Left lung (tissue), 10 donors: Measurements from ENCODE around the gene TMEM63B. TPM values are rescaled to one million over a fixed set of nuclear protein-coding genes. Genes with fewer than 3 reads are reported as not detected.
"Not testable (repeated sequence)": the region's sequence is repeated elsewhere in the genome, so short reads cannot be mapped to it uniquely, and the experiment has no call there.

ENCODE experiments used
- ATAC-seq: fragments of 200-7000 bp; cut with Tn5 transposase; one replicate; pipeline ENCODE4 v1.9.1; 2020; ENCODE audit warnings: moderate library complexity
- DNase-seq, 4 donors: peaks; one replicate each; pipeline ENCODE4 v3.0.0-alpha.2; 2013 to 2020
- H3K27ac ChIP-seq, 2 donors: fragments of 200-600 bp; sonication (generic) in 1 of 2; one replicate each; pipeline versions ENCODE4 v1.5.0 to v1.8.0; 2020 to 2021
- H3K27me3 ChIP-seq, 2 donors: fragments of 200-600 bp; sonication (generic) in 1 of 2; one replicate each; pipeline versions ENCODE4 v1.5.0 to v1.8.0; 2020 to 2021
- H3K36me3 ChIP-seq, 2 donors: fragments of 200-600 bp; sonication (generic) in 1 of 2; one replicate each; pipeline versions ENCODE4 v1.5.0 to v1.8.0; 2020 to 2021
- H3K4me1 ChIP-seq, 2 donors: fragments of 200-600 bp; one replicate each; pipeline ENCODE4 v1.8.0; 2021
- H3K4me3 ChIP-seq, 2 donors: fragments of 200-600 bp; sonication (generic) in 1 of 2; one replicate each; pipeline versions ENCODE4 v1.5.0 to v1.8.0; 2020 to 2021; ENCODE audit warnings: mild to moderate bottlenecking in 1 of 2
- H3K9me3 ChIP-seq, 2 donors: fragments of 200-600 bp; sonication (generic) in 1 of 2; one replicate each; pipeline versions ENCODE4 v1.5.0 to v1.8.0; 2020 to 2021
- intact Hi-C, 2 donors: fragments of 100-400 bp; cut with DNase I; formaldehyde crosslinking; loops; one replicate each; pipeline versions ENCODE4 v1.11.2 to v1.14.2; 2022
- polyA plus RNA-seq, 6 donors: library from polyadenylated mRNA; unstranded; fragments of 120-200 nt; gene quantifications; one replicate each; pipeline ENCODE4 v1.2.1, GENCODE V29; 2013; ENCODE audit not compliant: insufficient read length in 6 of 6
- total RNA-seq, 2 donors: library from RNA; stranded (reverse); fragmentation: NEBNext Ultra II Directional; extraction: Animal tissue kit (Norgen Biotek cat#: 25700); gene quantifications; one replicate each; pipeline ENCODE4 v1.2.1, GENCODE V29; 2021
- TF ChIP-seq, protein P1 (sequence below), 2 donors: fragments of 200-600 bp; sonication (generic) in 1 of 2; IDR thresholded peaks; one replicate each; pipeline versions ENCODE4 v1.5.0 to v1.8.0; 2021; ENCODE audit warnings: antibody characterized with exemption in 2 of 2
- donor health status: DM: no; HTN: yes; CAD: no.
- donor health status: DM: no; HTN: no; CAD: no.

The TMEM63B gene
- total and polyA plus RNA-seq, 8 donors: 29.8 to 186 (median 33.8) TPM

- Histone ChIP-seq H3K4me1 (no peaks in the 10 kb centered on the region), H3K27ac (no peak overlapping the region), H3K27me3 (no peaks in the 10 kb centered on the region), H3K9me3 (no peaks in the 10 kb centered on the region), H3K4me3 (no peak overlapping the region), H3K36me3 (peaks cover 0 to 10% of the 10 kb centered on the region in 2 donors)
- no peak for DNase-seq
- intact Hi-C loops: no loop called here
- TF ChIP-seq, protein P1, sequence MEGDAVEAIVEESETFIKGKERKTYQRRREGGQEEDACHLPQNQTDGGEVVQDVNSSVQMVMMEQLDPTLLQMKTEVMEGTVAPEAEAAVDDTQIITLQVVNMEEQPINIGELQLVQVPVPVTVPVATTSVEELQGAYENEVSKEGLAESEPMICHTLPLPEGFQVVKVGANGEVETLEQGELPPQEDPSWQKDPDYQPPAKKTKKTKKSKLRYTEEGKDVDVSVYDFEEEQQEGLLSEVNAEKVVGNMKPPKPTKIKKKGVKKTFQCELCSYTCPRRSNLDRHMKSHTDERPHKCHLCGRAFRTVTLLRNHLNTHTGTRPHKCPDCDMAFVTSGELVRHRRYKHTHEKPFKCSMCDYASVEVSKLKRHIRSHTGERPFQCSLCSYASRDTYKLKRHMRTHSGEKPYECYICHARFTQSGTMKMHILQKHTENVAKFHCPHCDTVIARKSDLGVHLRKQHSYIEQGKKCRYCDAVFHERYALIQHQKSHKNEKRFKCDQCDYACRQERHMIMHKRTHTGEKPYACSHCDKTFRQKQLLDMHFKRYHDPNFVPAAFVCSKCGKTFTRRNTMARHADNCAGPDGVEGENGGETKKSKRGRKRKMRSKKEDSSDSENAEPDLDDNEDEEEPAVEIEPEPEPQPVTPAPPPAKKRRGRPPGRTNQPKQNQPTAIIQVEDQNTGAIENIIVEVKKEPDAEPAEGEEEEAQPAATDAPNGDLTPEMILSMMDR (IDR thresholded peaks at IDR 0.05): no peak
- no peak for ATAC-seq
Measured at GRCh38 chr6:44091981-44092884, 35.1 kb upstream of the TMEM63B start.

- intact Hi-C loops: no loop called here
- TF ChIP-seq, protein P1 (IDR thresholded peaks at IDR 0.05): no peak
Measured at GRCh38 chr6:44093066-44093465, 34.3 kb upstream of the TMEM63B start.

DNA sequence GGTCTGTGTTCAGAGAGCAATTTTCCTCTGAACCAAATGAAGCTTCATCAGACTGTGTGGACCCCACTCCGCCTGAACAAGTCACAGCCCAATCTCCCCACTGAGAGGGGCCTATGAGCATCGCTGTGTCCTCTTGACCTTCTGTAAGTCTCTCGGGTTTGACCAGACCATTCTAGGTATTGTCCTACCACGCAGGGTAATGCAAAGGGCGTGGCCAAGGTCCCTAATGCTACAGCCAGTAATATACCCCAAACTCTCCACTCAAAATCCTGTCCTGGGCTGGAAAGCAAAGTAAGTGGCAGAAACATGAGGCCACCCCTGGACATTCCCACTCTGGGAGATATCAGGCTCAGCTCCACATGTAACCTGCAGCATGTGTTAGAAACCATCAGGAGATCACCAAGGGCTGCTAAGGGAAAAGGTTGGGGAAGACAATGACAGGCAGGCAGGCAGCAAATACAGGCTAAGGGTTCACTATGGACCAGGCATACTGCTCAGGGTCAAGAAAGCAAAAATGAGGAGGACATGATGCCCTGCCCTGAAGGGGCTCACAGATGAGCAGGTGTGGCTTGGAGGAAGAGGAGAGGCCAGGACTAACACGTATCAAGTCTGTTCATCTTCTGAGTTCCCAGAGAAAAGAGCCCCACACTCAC is 33.5 kb upstream of the TMEM63B start:
- intact Hi-C loops: no loop called here

More at GRCh38 chr6:44093066-44093465, 34.3 kb upstream of the TMEM63B start:
- H3K27me3 ChIP-seq: no peaks in the 10 kb centered on the region
- H3K36me3 ChIP-seq: peaks cover 0 to 10% of the 10 kb centered on the region in 2 donors
- H3K9me3 ChIP-seq: no peaks in the 10 kb centered on the region
- H3K4me3 ChIP-seq: no peak overlapping the region
- ATAC-seq (no peak), DNase-seq (no peak)
- H3K4me1 ChIP-seq: no peaks in the 10 kb centered on the region
- no peak overlapping the region for H3K27ac ChIP-seq

DNA sequence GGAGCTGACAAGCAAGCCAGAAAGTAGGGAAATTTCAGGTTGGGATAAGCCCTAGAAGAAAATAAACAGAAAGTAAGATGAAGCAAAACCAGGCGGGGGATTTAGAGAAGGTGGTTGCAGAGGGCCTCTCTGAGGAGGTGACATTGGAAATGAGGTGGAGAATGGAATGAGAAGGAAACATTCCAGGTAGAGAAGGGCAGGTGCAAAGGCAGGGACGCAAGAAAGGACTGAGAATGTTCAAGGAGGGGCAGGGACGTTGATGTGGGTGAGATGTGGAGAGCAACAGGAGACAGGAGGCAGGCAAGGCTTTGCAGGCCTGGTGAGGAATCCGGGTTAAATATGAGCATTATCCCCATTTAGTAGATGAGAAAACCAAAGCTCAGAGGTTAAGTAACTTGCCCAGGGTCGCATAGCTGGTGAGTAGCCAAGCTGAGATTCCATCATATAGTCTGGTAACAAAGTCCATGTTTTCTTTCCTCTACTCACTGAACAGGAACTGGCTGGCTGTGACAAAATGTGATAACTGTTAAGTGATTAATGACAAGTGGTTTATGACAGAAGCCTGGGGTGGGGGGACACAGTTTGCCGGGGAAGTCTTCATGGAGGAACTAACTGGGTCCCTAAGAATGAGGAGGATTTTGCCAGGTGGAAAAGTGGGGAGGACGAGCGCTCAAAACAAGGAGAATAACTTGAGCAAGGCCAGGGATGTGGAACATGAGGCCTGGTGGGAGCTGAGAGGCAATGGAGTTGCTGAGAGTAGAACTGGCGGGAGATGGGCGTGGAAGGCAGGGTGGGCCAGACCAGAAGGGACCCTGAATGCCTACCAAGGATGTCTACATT is 32.7 kb upstream of the TMEM63B start:
- Histone ChIP-seq H3K27ac (no peak overlapping the region), H3K27me3 (no peaks in the 10 kb centered on the region), H3K4me1 (no peaks in the 10 kb centered on the region)

More for the DNA sequence above, 33.5 kb upstream of the TMEM63B start:
- no peaks in the 10 kb centered on the region for H3K9me3 ChIP-seq
- no peaks in the 10 kb centered on the region for H3K4me1 ChIP-seq
- H3K27me3 ChIP-seq: no peaks in the 10 kb centered on the region
- no peak overlapping the region for H3K27ac ChIP-seq
- H3K4me3 ChIP-seq: no peak overlapping the region
- DNase-seq (no peak), ATAC-seq (no peak)
- H3K36me3 ChIP-seq: peaks cover 0 to 8% of the 10 kb centered on the region in 2 donors
- TF ChIP-seq, protein P1 (IDR thresholded peaks at IDR 0.05): no peak

DNA sequence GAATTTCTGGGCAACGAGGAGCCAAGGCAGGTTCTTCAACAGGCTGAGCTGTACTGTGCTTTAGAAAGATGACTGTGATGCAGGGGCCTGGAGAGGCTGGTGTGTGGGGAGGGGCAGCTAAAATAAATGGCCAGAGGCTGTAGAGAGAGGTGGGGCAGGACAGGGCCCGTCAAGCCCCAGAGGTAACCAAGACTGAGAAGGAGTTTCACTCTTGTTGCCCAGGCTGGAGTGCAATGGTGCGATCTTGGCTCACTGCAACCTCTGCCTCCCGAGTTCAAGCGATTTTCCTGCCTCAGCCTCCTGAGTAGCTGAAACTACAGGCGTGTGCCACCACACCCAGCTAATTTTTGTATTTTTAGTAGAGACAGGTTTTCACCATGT is 32.1 kb upstream of the TMEM63B start:
- not testable (repeated sequence) for ATAC-seq, DNase-seq, H3K27ac ChIP-seq, H3K4me3 ChIP-seq, H3K4me1 ChIP-seq, H3K27me3 ChIP-seq, H3K36me3 ChIP-seq, H3K9me3 ChIP-seq
- intact Hi-C loops: loop anchor here (5.0 kb wide), 1 partner anchor 57 kb away; no protein-coding TSS in a partner anchor

More for the DNA sequence above, 32.7 kb upstream of the TMEM63B start:
- Histone ChIP-seq H3K36me3 (peaks cover 0 to under 1% of the 10 kb centered on the region in 2 donors), H3K4me3 (no peak overlapping the region), H3K9me3 (no peaks in the 10 kb centered on the region)
- TF ChIP-seq, protein P1 (IDR thresholded peaks at IDR 0.05): no peak
- ATAC-seq: no peak
- intact Hi-C loops: loop anchor here (5.0 kb wide), 1 partner anchor 58 kb away; no protein-coding TSS in a partner anchor
- no peak for DNase-seq
